ENCODE results near the gene CACNA2D3. TPM values are rescaled to one million over a fixed set of nuclear protein-coding genes. Genes with fewer than 3 reads are reported as not detected.
A peak's percentile ranks its signal among the peaks of the same experiment; 100 is the strongest.

The CACNA2D3 gene
- total RNA-seq, 1 experiment from 2014 or later: 0.59 TPM

- no peak overlapping the region for H2AFZ ChIP-seq
- H4K20me1 ChIP-seq (ENCODE audit: insufficient read depth): no peaks in the 10 kb centered on the region
- DNase-seq: no peak
- BruUV-seq (replicated peaks): no TSS peak
- no peaks in the 10 kb centered on the region for H3K4me1 ChIP-seq (replicated peaks; ENCODE audit: insufficient read depth)
- TF ChIP-seq CTCF (conservative IDR thresholded peaks at IDR 0.05) (no peak), EZH2 (IDR thresholded peaks at IDR 0.05; ENCODE audit: low read depth) (no peak)
- no peaks in the 10 kb centered on the region for H3K36me3 ChIP-seq (ENCODE audit: low read depth)
- H3K9me3 ChIP-seq (ENCODE audit: insufficient read depth, low read depth): peaks cover 3% of the 10 kb centered on the region; the same call in 1 of the 2 replicates
- H3F3A ChIP-seq (ENCODE audit: insufficient read depth, low read depth): no peaks in the 10 kb centered on the region
- ChIA-PET POLR2A (ENCODE audit: unreplicated experiment) (no interaction called here), CTCF (no interaction called here)
- no peak overlapping the region for H3K4me2 ChIP-seq
- no peaks in the 10 kb centered on the region for H3K27me3 ChIP-seq (ENCODE audit: insufficient read depth, low read depth)
- no peaks in the 10 kb centered on the region for H3K9me2 ChIP-seq (ENCODE audit: insufficient read depth)
- intact Hi-C loops (cut with micrococcal nuclease; ENCODE audit: unreplicated experiment): no loop called here
- H3K79me2 ChIP-seq (ENCODE audit: low read depth): no peaks in the 10 kb centered on the region
- H3K27ac ChIP-seq: no peak overlapping the region
- H3K4me3 ChIP-seq: no peak overlapping the region
Observed at GRCh38 chr3:54827056-54827687, 704.8 kb downstream of the CACNA2D3 start.

GRCh38 chr3:54827776-54828175 is 705.4 kb downstream of the CACNA2D3 start:
- intact Hi-C loops (cut with micrococcal nuclease; ENCODE audit: unreplicated experiment): no loop called here
- TF ChIP-seq CTCF (conservative IDR thresholded peaks at IDR 0.05) (no peak), EZH2 (IDR thresholded peaks at IDR 0.05; ENCODE audit: low read depth) (no peak)
- no peak overlapping the region for H2AFZ ChIP-seq

GRCh38 chr3:54830658-54831057 is 708.3 kb downstream of the CACNA2D3 start:
- Histone ChIP-seq H3F3A (ENCODE audit: insufficient read depth, low read depth) (no peaks in the 10 kb centered on the region), H3K36me3 (ENCODE audit: low read depth) (no peaks in the 10 kb centered on the region), H2AFZ (no peak overlapping the region), H3K9me3 (ENCODE audit: insufficient read depth, low read depth) (peaks cover 3% of the 10 kb centered on the region; the same call in 1 of the 2 replicates), H3K4me2 (no peak overlapping the region), H3K4me1 (replicated peaks; ENCODE audit: insufficient read depth) (no peaks in the 10 kb centered on the region), H3K9me2 (ENCODE audit: insufficient read depth) (no peaks in the 10 kb centered on the region), H3K27me3 (ENCODE audit: insufficient read depth, low read depth) (no peaks in the 10 kb centered on the region), H4K20me1 (ENCODE audit: insufficient read depth) (no peaks in the 10 kb centered on the region), H3K27ac (no peak overlapping the region), H3K4me3 (no peak overlapping the region), H3K79me2 (ENCODE audit: low read depth) (no peaks in the 10 kb centered on the region)
- ChIA-PET POLR2A (ENCODE audit: unreplicated experiment) (no interaction called here), CTCF (interaction anchor here (0.8 kb wide), 1 partner anchor 657 kb away, joined by 8 read pairs; no protein-coding TSS in a partner anchor)
- peak; percentile 84 for TF ChIP-seq CTCF (conservative IDR thresholded peaks at IDR 0.05)
- TF ChIP-seq EZH2 (IDR thresholded peaks at IDR 0.05; ENCODE audit: low read depth): no peak
- DNase-seq: peak in 1 of 2 experiments; percentile 18
- BruUV-seq (replicated peaks): no TSS peak
- intact Hi-C loops (cut with micrococcal nuclease; ENCODE audit: unreplicated experiment): loop anchor here (2.0 kb wide), 1 partner anchor 1420 kb away; no protein-coding TSS in a partner anchor

More at GRCh38 chr3:54827776-54828175, 705.4 kb downstream of the CACNA2D3 start:
- no peaks in the 10 kb centered on the region for H3K27me3 ChIP-seq (ENCODE audit: insufficient read depth, low read depth)
- no peak overlapping the region for H3K27ac ChIP-seq
- no TSS peak for BruUV-seq (replicated peaks)
- H4K20me1 ChIP-seq (ENCODE audit: insufficient read depth): no peaks in the 10 kb centered on the region
- peaks cover 3% of the 10 kb centered on the region; the same call in 1 of the 2 replicates for H3K9me3 ChIP-seq (ENCODE audit: insufficient read depth, low read depth)
- no peak for DNase-seq
- H3K4me1 ChIP-seq (replicated peaks; ENCODE audit: insufficient read depth): no peaks in the 10 kb centered on the region
- H3K79me2 ChIP-seq (ENCODE audit: low read depth): no peaks in the 10 kb centered on the region
- CTCF ChIA-PET: no interaction called here
- no peaks in the 10 kb centered on the region for H3K9me2 ChIP-seq (ENCODE audit: insufficient read depth)
- H3F3A ChIP-seq (ENCODE audit: insufficient read depth, low read depth): no peaks in the 10 kb centered on the region
- POLR2A ChIA-PET (ENCODE audit: unreplicated experiment): no interaction called here
- no peak overlapping the region for H3K4me3 ChIP-seq
- H3K36me3 ChIP-seq (ENCODE audit: low read depth): no peaks in the 10 kb centered on the region
- no peak overlapping the region for H3K4me2 ChIP-seq

Data from PC-9 (cell line).